IPS-18c (cell line): ENCODE data around the gene LRRTM4.

ENCODE experiments used
- H3K4me3 ChIP-seq: 2 replicates; pipeline ENCODE4 v1.7.0; 2013; ENCODE audit warnings: low read depth, mild to moderate bottlenecking, low read length, moderate library complexity; ENCODE audit not compliant: insufficient read depth
- H3K9me3 ChIP-seq: one replicate; pipeline ENCODE4 v1.6.1; 2013; ENCODE audit warnings: mild to moderate bottlenecking, low read length, moderate library complexity; ENCODE audit not compliant: control insufficient read depth, insufficient read depth

The LRRTM4 gene

DNA sequence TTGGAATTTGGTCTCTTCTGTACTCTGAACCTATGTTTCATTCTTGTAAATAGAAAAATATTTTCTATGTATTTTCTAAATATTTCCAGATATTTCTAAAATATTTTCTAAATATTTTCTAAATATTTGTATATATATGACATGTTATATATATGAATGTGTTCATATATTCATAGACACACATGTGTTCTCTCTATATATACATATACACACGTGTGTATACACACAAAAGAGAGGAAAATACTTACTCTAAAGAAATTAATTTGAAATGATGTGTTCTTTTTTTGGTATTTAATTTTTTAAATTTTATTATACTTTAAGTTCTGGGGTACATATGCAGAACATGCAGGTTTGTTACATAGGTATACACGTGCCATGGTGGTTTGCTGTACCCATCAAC, 589.6 kb downstream of the LRRTM4 start:
- no peak overlapping the region for H3K4me3 ChIP-seq
- H3K9me3 ChIP-seq = no peaks in the 10 kb centered on the region

GRCh38 chr2:76930056-76930744, 592.0 kb downstream of the LRRTM4 start:
- H3K4me3 ChIP-seq = no peak overlapping the region
- no peaks in the 10 kb centered on the region for H3K9me3 ChIP-seq

DNA sequence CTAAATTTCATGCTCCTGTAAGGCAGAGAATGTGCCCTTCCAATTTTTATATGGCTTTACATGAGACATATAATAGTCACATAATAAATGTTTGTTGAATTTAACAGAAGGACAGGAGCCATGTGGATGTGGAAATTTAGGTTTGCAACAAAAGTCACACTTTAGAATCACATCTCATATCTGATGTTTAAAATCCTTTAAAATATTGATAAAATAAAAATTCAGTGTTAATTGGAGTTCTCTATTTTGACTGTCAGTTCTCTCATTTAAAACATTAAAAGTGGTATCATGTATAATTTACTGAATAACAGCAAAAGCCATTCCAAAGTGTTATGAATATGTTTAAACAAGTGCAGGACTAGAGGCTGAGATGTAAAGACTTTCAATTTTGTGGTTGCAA, 594.1 kb downstream of the LRRTM4 start:
- no peaks in the 10 kb centered on the region for H3K9me3 ChIP-seq
- no peak overlapping the region for H3K4me3 ChIP-seq

- no peak overlapping the region for H3K4me3 ChIP-seq
- H3K9me3 ChIP-seq = no peaks in the 10 kb centered on the region
These were observed 601.2 kb downstream of the LRRTM4 start for GRCh38 chr2:76921006-76921405.

GRCh38 chr2:76895469-76895868, 626.7 kb downstream of the LRRTM4 start:
- H3K9me3 ChIP-seq = no peaks in the 10 kb centered on the region
- H3K4me3 ChIP-seq = no peak overlapping the region

- H3K4me3 ChIP-seq = no peak overlapping the region
- no peaks in the 10 kb centered on the region for H3K9me3 ChIP-seq
These were observed 651.6 kb downstream of the LRRTM4 start for GRCh38 chr2:76870581-76870980.

DNA sequence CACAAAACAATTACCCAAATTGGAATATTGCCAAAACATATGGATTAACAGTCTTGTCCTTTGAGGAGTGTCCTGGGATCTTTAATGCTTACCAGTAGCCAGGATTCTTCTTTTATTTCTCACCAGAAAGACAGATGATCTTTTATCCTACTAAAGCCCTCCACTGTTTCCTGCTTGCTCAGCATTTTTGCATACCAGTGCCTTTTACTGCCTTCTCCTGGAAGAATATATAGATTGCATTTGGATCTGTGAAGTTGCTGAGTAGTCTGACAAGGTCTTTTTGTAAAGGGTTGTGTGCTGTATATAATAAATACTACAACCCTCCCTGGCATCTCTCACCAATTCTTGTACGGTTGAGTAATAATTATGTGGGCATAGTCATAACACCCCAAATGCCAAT, 652.2 kb downstream of the LRRTM4 start:
- Histone ChIP-seq H3K9me3 (no peaks in the 10 kb centered on the region), H3K4me3 (no peak overlapping the region)

- H3K4me3 ChIP-seq = no peak overlapping the region
- no peaks in the 10 kb centered on the region for H3K9me3 ChIP-seq
These were observed 654.3 kb downstream of the LRRTM4 start for GRCh38 chr2:76867854-76868253.

DNA sequence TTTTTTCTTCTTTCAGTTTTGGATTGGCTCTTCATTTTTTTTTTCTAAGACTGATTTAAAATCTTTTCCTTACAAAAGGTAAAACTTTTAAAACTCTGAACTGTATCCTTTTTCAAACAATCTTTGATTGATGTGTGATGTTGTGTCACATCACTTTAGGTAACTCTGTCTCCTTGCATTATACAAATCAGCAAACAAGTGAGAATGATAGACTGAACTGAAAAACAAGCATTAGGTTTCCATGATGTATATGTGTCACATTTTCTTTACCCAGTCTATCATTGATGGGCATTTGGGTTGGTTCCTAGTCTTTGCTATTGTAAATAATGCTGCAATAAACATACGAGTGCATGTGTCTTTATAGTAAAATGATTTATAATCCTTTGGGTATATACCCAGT, 655.7 kb downstream of the LRRTM4 start:
- Histone ChIP-seq H3K9me3 (no peaks in the 10 kb centered on the region), H3K4me3 (no peak overlapping the region)

DNA sequence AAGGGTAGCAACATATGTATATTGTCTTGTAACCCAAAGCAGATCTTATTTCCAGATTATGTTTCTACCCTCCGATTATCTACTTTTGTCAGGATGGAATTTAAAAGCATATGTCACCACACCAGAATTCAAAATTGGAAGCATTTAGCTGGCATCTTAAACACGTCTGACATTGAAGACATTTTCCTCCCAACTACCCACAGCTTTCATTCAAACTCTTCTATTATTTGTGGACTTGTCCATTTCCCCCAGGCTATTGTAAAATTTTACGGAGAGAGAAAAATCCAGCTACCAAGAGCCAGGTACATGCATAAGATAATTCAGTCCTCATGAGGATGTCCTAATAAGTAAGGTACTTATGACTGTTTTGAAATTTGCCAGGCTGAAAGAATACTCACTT, 659.3 kb downstream of the LRRTM4 start:
- H3K4me3 ChIP-seq = no peak overlapping the region
- no peaks in the 10 kb centered on the region for H3K9me3 ChIP-seq

GRCh38 chr2:76861708-76862107, 660.5 kb downstream of the LRRTM4 start:
- H3K9me3 ChIP-seq = no peaks in the 10 kb centered on the region
- no peak overlapping the region for H3K4me3 ChIP-seq

GRCh38 chr2:76851000-76851399, 671.2 kb downstream of the LRRTM4 start:
- Histone ChIP-seq H3K9me3 (no peaks in the 10 kb centered on the region), H3K4me3 (no peak overlapping the region)

DNA sequence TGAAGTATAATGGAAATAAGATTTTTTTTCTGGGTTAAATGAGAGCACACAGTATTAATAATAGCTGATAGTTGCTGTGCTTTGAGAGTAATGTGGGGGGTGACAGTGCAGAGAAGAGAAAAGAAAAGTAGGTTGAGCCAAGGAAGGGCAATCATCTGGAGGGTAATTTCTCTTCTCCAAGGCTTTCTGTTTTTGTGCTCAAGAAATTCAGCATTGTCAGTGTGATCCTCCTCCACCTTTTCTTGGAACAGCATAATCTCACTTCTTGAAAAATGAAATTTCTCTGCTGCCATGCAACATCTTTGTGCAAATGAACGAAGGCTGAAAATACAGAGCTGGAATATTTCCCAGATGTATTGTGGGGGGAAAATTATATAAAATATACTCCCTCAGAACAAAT, 673.1 kb downstream of the LRRTM4 start:
- Histone ChIP-seq H3K4me3 (no peak overlapping the region), H3K9me3 (no peaks in the 10 kb centered on the region)

DNA sequence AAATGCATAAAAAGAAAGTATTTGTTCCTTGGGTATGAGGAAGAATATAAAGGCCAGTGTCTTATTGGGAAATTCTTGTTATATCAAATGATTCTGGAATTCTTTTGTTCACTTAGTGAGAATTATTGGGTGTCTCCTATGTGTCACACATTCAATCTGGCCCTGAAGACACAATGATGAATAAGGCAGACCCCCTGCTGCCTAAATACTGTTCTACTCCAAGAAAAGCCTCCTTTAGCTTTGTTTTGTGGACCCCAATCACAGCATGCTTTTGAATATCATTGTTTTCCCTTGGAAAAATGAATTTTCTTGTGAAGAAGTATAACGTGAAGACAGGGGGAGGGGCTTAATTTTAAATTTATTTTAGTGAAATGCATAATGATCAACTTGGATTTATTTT, 682.4 kb downstream of the LRRTM4 start:
- no peak overlapping the region for H3K4me3 ChIP-seq
- H3K9me3 ChIP-seq = no peaks in the 10 kb centered on the region

GRCh38 chr2:76829374-76830234, 692.6 kb downstream of the LRRTM4 start:
- H3K9me3 ChIP-seq = no peaks in the 10 kb centered on the region
- H3K4me3 ChIP-seq = no peak overlapping the region

- no peak overlapping the region for H3K4me3 ChIP-seq
- H3K9me3 ChIP-seq = no peaks in the 10 kb centered on the region
These were observed 695.5 kb downstream of the LRRTM4 start for GRCh38 chr2:76826691-76827090.

DNA sequence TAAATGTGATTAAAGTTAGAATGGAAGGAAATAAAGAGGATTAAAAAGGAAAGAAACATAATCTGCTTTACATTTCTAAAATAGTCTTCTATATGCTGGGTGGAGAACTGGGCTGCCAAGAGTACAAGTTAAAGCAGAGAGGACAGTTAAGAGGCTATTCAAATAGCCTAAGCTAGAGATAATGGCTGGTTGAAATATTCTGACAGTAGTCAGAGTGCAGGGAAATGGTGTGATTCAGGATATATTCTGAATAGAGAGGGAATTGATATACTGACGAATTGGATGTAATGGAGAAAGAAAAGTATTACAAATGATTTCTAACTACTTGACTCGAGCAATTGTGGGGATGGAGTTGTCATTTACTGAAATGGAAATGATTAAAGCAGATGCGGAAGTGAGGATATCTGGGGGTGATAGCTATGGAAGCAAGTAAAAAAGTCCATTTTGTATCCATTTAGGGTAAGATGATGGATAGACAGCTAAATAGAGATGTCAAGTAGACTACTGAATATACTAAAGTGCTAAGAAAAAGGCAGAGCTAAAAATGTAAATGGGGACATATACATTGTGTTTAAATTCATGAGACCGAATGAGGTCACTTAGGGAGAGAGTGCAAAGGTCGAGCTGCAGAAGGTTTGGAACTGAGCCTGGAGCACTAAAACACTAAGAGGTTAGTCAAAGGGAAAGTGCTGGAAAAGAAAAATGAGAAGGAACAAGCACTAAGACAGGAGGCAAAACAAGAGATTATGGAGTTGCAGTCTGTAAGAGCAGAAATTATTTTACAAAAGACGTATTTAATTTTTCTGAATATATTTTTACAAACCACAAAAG, 696.8 kb downstream of the LRRTM4 start:
- Histone ChIP-seq H3K4me3 (no peak overlapping the region), H3K9me3 (no peaks in the 10 kb centered on the region)

- H3K4me3 ChIP-seq = no peak overlapping the region
- no peaks in the 10 kb centered on the region for H3K9me3 ChIP-seq
These were observed 700.4 kb downstream of the LRRTM4 start for GRCh38 chr2:76821731-76822130.
